ENCODE data around the gene OXT.
"Not testable (repeated sequence)": the region's sequence is repeated elsewhere in the genome, so short reads cannot be mapped to it uniquely, and the experiment has no call there.

OXT gene

GRCh38 chr20:3051385-3052019 is 19.9 kb upstream of the OXT start:
- DNase-seq = no peak

DNA sequence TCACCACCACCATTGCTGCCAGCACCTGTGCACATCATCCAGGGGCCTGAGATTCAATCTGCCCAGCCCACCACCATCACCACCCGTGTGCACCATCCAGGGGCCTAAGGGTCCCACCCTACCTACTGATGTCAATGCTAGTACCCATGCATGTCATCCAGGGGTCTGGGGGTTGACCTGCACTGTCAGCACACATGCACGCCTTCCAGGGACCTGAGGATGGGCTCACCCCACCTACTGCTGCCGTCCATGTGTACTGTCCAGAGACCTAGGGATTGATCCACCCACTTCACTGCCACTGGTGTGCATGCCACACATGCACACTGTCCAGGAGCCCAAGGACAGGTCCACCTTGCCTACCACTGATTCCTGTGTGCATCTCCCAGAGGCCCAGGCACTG is 11.9 kb upstream of the OXT start:
- no peak for DNase-seq

- not testable (repeated sequence) for DNase-seq
Observed at GRCh38 chr20:3064119-3064518, 7.3 kb upstream of the OXT start.

GRCh38 chr20:3067139-3068014 is 4.0 kb upstream of the OXT start:
- no peak for DNase-seq

GRCh38 chr20:3068075-3068474 is 3.3 kb upstream of the OXT start:
- DNase-seq = no peak

GRCh38 chr20:3068986-3069900 is 2.2 kb upstream of the OXT start:
- no peak for DNase-seq

GRCh38 chr20:3070725-3071124 is 695 bp upstream of the OXT start:
- DNase-seq = no peak

DNA sequence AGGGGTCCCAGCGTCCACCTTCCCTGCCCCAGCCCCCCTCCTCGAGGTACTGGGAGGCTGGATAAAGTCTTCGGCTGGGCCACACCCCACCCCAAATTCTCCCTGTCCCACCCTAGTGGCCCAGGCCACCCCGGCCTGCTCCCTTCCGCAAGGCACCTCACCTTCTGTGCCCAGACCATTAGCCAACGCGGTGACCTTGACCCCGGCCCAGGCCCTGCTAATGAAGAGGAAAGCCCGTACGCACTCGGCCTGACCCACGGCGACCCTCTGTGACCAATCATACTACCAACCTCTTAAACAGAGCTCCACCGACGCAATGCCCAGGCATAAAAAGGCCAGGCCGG is 182 bp upstream of the OXT start:
- no peak for DNase-seq

DNA sequence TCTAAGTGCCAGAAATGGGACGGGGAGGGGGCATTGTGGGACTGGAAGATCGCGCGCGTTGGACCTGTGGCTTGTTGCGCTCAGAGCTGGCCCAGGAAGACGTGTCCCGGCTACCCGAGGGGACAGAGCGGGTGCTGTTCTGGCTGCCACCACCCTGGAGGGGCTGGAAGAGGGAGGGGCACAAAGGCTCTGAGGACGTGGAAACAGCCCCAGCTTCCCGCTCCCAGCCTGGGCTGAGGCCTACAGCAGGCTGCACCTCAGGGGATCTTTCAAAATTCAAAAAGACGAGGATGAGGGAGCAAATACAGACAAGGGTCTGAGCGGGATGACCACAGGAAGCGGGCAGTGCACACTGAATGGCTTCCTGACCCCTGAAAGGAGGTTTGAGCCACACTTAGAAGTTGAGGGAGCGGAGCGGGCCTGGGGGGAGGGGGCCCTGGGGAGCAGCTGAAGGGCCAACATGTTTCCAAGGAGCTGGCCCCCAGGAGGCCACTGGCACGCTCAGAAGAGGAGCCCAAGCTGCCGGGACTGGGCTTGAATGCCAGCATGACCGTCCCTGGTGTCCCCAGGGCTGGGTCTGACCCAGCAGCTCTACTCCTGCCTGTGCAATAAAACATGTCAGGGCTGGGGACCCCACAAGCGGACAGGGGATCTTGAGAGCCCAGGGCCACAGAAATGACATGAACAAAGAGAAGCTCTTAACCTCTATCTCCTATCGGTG is 1.3 kb downstream of the OXT start:
- DNase-seq = no peak

DNA sequence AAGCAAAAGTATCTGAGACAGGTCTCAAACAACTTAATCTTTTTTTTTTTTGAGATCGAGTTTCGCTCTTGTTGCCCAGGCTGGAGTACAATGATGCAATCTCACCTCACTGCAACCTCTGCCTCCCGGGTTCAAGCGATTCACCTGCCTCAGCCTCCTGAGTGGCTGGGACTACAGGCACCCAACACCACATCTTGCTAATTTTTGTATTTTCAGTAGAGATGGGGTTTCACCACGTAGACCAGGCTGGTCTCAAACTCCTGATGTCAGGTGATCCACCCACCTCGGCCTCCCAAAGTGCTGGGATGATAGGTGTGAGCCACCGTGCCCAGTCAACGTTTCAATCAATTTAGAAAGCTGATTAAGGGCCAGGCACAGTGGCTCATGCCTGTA is 1.8 kb downstream of the OXT start:
- not testable (repeated sequence) for DNase-seq

GRCh38 chr20:3074812-3075211 is 3.4 kb downstream of the OXT start:
- DNase-seq = no peak

DNA sequence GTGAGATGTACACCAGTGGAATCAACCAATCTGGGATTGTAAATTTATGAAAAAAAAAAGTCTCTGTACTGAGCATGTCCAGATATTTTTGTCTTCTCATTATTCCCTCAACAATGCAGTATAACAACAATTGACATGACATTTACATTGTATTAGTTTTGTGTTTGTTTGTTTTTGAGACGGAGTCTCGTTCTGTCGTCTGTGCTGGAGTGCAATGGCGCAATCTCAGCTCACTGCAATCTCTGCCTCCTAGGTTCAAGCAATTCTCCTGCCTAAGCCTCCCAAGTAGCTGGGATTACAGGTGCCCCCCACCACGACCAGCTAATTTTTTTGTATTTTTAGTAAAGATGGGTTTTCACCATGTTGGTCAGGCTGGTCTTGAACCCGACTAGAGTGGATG is 3.9 kb downstream of the OXT start:
- DNase-seq = not testable (repeated sequence)

GRCh38 chr20:3077618-3078134 is 6.3 kb downstream of the OXT start:
- DNase-seq = no peak

GRCh38 chr20:3080939-3081388 is 9.5 kb downstream of the OXT start:
- DNase-seq = no peak

GRCh38 chr20:3081641-3082040 is 10.2 kb downstream of the OXT start:
- DNase-seq = no peak

DNA sequence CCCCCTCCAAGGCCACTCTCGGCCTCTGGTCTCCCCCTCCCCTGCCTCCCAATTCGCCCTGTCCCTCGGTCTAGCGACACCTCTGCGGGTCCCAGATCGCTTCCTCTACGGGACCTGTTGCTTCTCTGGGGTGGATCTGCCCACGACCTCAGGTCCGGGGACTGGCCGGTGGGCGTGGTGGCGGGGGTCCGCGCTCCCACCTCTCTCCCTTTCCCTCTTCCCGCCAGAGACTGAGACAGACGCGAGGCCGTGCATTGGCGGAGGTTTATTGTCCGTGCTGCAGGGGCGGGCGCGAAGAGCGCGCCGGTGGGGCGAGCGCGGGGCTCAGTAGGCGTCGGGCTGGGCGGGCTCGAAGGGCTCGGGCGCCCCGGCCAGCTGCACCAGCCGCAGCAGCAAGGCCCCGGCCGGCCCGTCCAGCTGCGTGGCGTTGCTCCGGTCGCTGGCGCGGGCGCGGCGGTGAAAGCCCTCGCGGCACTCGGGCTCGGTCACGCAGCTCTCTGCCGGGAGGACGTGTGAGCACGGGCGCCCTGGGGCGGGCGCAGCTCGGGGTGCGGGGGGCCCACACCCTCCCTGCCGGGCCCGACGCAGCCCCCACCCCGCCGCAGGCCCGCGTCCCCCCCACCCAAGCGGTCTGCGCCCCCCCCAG is 11.0 kb downstream of the OXT start:
- DNase-seq = no peak

- DNase-seq = no peak
Observed at GRCh38 chr20:3082955-3083952, 11.8 kb downstream of the OXT start.

DNA sequence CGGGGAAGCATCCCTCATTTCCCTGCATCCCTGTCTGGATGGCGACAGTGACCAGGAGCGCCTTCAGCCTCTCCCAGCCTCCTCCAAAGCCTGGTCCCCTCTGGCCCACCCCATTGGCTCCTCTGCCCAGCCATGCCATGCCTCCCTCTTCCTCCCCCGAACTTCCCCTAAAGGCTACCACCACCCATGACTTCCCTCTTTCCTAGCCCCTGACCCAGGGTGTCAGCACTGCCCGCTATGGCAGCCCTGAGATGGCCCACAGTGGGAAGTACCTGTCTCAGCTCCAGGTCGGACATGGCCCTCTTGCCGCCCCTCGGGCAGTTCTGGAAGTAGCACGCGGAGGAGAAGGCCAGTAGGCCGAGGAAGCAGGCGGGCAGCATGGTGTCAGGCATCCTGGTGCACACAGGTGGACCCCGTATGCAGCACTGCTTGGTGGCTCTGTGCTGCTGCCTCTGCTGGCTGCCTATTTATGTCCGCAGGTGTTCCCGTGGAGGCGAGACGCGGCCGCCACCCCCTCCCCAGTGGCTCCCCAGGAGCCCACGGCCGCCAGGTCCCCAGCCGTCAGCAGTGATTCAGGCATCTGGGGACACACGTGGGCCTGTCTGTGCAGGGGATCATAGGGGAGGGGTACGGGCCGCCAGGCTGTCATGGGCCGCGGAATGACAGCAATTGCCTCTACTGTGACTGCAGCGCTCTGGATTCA is 13.0 kb downstream of the OXT start, which contains the start of gene AVP:
TSS of gene AVP (minus strand) at position 442 of the 703 bp plus-strand sequence. CDS start at position 392, 50 bp downstream.
- no peak for DNase-seq

DNA sequence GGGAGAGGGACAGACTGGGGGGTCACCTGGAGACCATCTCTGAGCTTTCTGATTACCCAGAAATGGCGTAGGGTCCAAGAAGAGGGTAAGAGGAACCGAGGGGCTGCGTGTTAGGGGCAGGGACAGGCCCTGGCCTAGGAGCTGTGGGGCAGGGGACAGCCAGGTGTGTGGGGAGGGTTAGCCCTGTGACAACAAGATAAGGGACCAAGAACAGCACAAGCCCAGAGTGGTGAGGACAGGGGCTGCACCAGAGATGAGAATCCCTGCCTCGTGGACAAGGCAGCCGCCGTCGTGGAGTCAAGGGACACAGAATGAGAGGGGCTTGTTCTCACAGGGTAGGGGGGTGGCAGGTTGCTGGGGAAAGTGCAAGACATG is 13.6 kb downstream of the OXT start:
- no peak for DNase-seq

DNA sequence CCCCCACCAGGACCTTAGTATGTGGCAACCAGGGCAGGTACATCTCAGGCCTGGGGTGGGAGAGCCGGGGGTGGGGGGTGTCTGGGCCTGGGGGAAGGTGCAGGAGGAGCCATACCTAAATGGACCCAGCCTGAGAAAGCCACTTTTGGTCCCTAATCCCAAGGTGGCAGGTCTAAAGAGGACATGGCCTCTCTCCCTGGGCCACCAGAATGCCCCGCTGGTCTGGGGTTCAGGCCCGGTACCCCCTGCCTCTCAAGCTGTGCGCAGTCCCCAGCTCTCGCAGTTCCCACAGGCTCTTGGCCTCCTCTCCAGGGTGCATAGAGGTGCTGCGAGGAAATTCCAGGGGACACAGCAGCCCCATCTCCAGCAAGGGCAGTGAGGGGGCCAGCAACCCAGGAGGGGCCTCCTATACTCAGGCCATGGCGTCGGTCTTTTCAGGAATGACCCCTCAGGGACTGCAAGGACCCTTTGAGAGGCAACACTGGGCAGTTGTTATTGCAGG is 14.2 kb downstream of the OXT start:
- no peak for DNase-seq

Data from NCI-H2081 treated with DMSO at 0.1 percent for 48 hours (cell line).